H9 (cell line): Measurements from ENCODE around the gene WRAP73. TPM values are rescaled to one million over a fixed set of nuclear protein-coding genes. Genes with fewer than 3 reads are reported as not detected.

ENCODE experiments used
- DNase-seq: peaks from one replicate; pipeline ENCODE4 v3.0.0-alpha.2; 2017
- H2AFZ ChIP-seq: one replicate; pipeline ENCODE4 v1.6.1; 2013; ENCODE audit warnings: mild to moderate bottlenecking, low read length, control low read depth, moderate library complexity
- H2AK5ac ChIP-seq: 2 replicates; pipeline ENCODE4 v1.6.1; 2013; ENCODE audit warnings: low read length, control low read depth, mixed read lengths; ENCODE audit not compliant: insufficient read length
- H2BK120ac ChIP-seq: one replicate; pipeline ENCODE4 v1.6.1; 2013; ENCODE audit warnings: low read depth, mild to moderate bottlenecking, low read length, control low read depth, inconsistent platforms; ENCODE audit not compliant: poor library complexity, severe bottlenecking
- H2BK12ac ChIP-seq: 2 replicates; pipeline ENCODE4 v1.6.1; 2013; ENCODE audit warnings: low read length, control low read depth, mixed read lengths, low read depth; ENCODE audit not compliant: insufficient read length
- H2BK15ac ChIP-seq: 2 replicates; pipeline ENCODE4 v1.6.1; 2013; ENCODE audit warnings: low read depth, low read length, control low read depth
- H2BK20ac ChIP-seq: one replicate; pipeline ENCODE4 v1.6.1; 2013; ENCODE audit warnings: low read depth, mild to moderate bottlenecking, low read length, control low read depth, inconsistent platforms; ENCODE audit not compliant: poor library complexity, severe bottlenecking
- H2BK5ac ChIP-seq: 2 replicates; pipeline ENCODE4 v1.6.1; 2013; ENCODE audit warnings: low read length, control low read depth, mixed read lengths; ENCODE audit not compliant: insufficient read length
- H3K14ac ChIP-seq: 2 replicates; pipeline ENCODE4 v1.6.1; 2013; ENCODE audit warnings: low read length, control low read depth; ENCODE audit not compliant: insufficient read depth
- H3K18ac ChIP-seq: 2 replicates; pipeline ENCODE4 v1.6.1; 2013; ENCODE audit warnings: low read depth, mild to moderate bottlenecking, mixed read lengths, low read length, control low read depth; ENCODE audit not compliant: insufficient read length
- H3K23ac ChIP-seq: 2 replicates; pipeline ENCODE4 v1.6.1; 2013; ENCODE audit warnings: low read length, control low read depth, mixed read lengths, low read depth; ENCODE audit not compliant: insufficient read length
- H3K23me2 ChIP-seq: 2 replicates; pipeline ENCODE4 v1.6.1; 2013; ENCODE audit warnings: low read depth, mild to moderate bottlenecking, mixed read lengths, low read length, control low read depth; ENCODE audit not compliant: insufficient read length, poor library complexity, severe bottlenecking
- H3K27ac ChIP-seq: 2 replicates; pipeline ENCODE4 v1.5.1; 2013; ENCODE audit warnings: low read length, control low read depth, mixed read lengths, low read depth; ENCODE audit not compliant: insufficient read length
- H3K27me3 ChIP-seq: 2 replicates; pipeline ENCODE4 v1.6.1; 2013; ENCODE audit warnings: low read length, control low read depth, inconsistent platforms; ENCODE audit not compliant: insufficient read depth
- H3K4ac ChIP-seq: 2 replicates; pipeline ENCODE4 v1.6.1; 2013; ENCODE audit warnings: low read depth, mild to moderate bottlenecking, control low read depth, inconsistent platforms, low read length, moderate library complexity
- H3K4me1 ChIP-seq: 2 replicates; pipeline ENCODE4 v1.6.1; 2013; ENCODE audit warnings: low read length, control low read depth, inconsistent platforms; ENCODE audit not compliant: insufficient read depth
- H3K4me2 ChIP-seq: 2 replicates; pipeline ENCODE4 v1.6.1; 2013; ENCODE audit warnings: low read length, control low read depth, mixed read lengths; ENCODE audit not compliant: insufficient read length, insufficient read depth
- H3K56ac ChIP-seq: 2 replicates; pipeline ENCODE4 v1.6.1; 2013; ENCODE audit warnings: low read depth, mild to moderate bottlenecking, mixed read lengths, low read length, control low read depth; ENCODE audit not compliant: insufficient read length
- H3K79me1 ChIP-seq: 2 replicates; pipeline ENCODE4 v1.6.1; 2013; ENCODE audit warnings: low read depth, mild to moderate bottlenecking, moderate library complexity, low read length, control low read depth, inconsistent platforms; ENCODE audit not compliant: insufficient read depth, poor library complexity, severe bottlenecking
- H3K79me2 ChIP-seq: 2 replicates; pipeline ENCODE4 v1.6.1; 2013; ENCODE audit warnings: low read length, control low read depth, inconsistent platforms; ENCODE audit not compliant: insufficient read depth
- H3K9ac ChIP-seq: 2 replicates; pipeline ENCODE4 v1.6.1; 2013; ENCODE audit warnings: low read length, control low read depth, mixed read lengths; ENCODE audit not compliant: insufficient read length; ENCODE audit errors: extremely low read depth
- H3K9me3 ChIP-seq: one replicate; pipeline ENCODE4 v1.6.1; 2013; ENCODE audit warnings: low read depth, low read length, inconsistent platforms; ENCODE audit not compliant: control insufficient read depth
- H3T11ph ChIP-seq: one replicate; pipeline ENCODE4 v1.6.1; 2013; ENCODE audit warnings: mild to moderate bottlenecking, low read length, control low read depth, inconsistent platforms
- H4K20me1 ChIP-seq: one replicate; pipeline ENCODE4 v1.6.1; 2013; ENCODE audit not compliant: control insufficient read depth, insufficient read length, insufficient read depth
- H4K5ac ChIP-seq: 2 replicates; pipeline ENCODE4 v1.6.1; 2013; ENCODE audit warnings: low read depth, mild to moderate bottlenecking, mixed read lengths, low read length, control low read depth; ENCODE audit not compliant: insufficient read length
- H4K8ac ChIP-seq: replicated peaks from 2 replicates; pipeline ENCODE4 v1.6.1; 2013; ENCODE audit warnings: low read length, control low read depth, mixed read lengths, low read depth; ENCODE audit not compliant: insufficient read length
- H4K91ac ChIP-seq: 2 replicates; pipeline ENCODE4 v1.6.1; 2013; ENCODE audit warnings: low read depth, mild to moderate bottlenecking, moderate library complexity, mixed read lengths, low read length, control low read depth; ENCODE audit not compliant: insufficient read length
- H3K27ac Mint-ChIP-seq, 3 experiments: 2 replicates in 2 of 3; 3 replicates in 1 of 3; pipeline ENCODE4 v1.8.0; 2020 to 2021; ENCODE audit warnings: mixed read lengths in 3 of 3, mild to moderate bottlenecking in 1 of 3, moderate library complexity in 1 of 3
- H3K27me3 Mint-ChIP-seq: 2 replicates; pipeline ENCODE4 v1.8.0; 2021; ENCODE audit warnings: low read depth, mild to moderate bottlenecking, moderate library complexity, mixed read lengths
- H3K36me3 Mint-ChIP-seq, 3 experiments: 2 replicates in 2 of 3; 3 replicates in 1 of 3; pipeline ENCODE4 v1.8.0; 2020 to 2021; ENCODE audit warnings: low read depth in 3 of 3, mixed read lengths in 3 of 3; ENCODE audit not compliant: insufficient read depth in 1 of 3
- H3K4me1 Mint-ChIP-seq, 2 experiments: 2 replicates each; pipeline ENCODE4 v1.8.0; 2020; ENCODE audit warnings: mixed read lengths in 2 of 2
- H3K4me3 Mint-ChIP-seq, 2 experiments: 2 replicates in 1 of 2; 3 replicates in 1 of 2; pipeline ENCODE4 v1.8.0; 2020 to 2021; ENCODE audit warnings: mild to moderate bottlenecking in 2 of 2, mixed read lengths in 2 of 2, moderate library complexity in 1 of 2
- H3K9me3 Mint-ChIP-seq, 2 experiments: 2 replicates in 1 of 2; 3 replicates in 1 of 2; pipeline ENCODE4 v1.8.0; 2020; ENCODE audit warnings: mild to moderate bottlenecking in 2 of 2, mixed read lengths in 2 of 2, moderate library complexity in 1 of 2
- CTCF ChIP-seq: fragments of 200-600 bp; sonication (generic); conservative IDR thresholded peaks from 3 replicates; pipeline ENCODE4 v1.8.0; 2021; ENCODE audit warnings: antibody characterized with exemption, mild to moderate bottlenecking
- WGBS: extraction: QIAGEN DNeasy Blood & Tissue Kit; methylation state at CpG from one replicate; pipeline ENCODE4 v1.1.7; 2013; ENCODE audit warnings: missing lambda C conversion rate, low lambda C conversion rate, mixed read lengths; ENCODE audit not compliant: insufficient read length; ENCODE audit errors: extremely low coverage; 5-methylcytosine and 5-hydroxymethylcytosine counted together
- total RNA-seq: library from RNA; stranded (reverse); gene quantifications from 2 replicates; pipeline ENCODE4 v1.2.1, GENCODE V29; 2021

WRAP73 gene
- total RNA-seq, 1 experiment from 2014 or later, result 28.4 TPM

- no CpG with 5 or more reads among the region's 108 CpGs for WGBS
- H3K79me2 ChIP-seq, result no peaks in the 10 kb centered on the region
- Mint-ChIP-seq H3K4me3 (peak within 1 kb of the TSS; percentile 87 to 92), H3K27me3 (peaks cover 20% of the 10 kb centered on the region), H3K9me3 (no peaks in the 10 kb centered on the region), H3K36me3 (peaks cover 3 to 21% (median 21%) of the 10 kb centered on the region in 3 experiments; a peak in 5 of 7 replicates), H3K27ac (peak within 1 kb of the TSS in 1 of 3 experiments; percentile 85; a peak in 1 of 7 replicates), H3K4me1 (peaks cover 11% of the 10 kb centered on the region in 2 experiments)
- no peak within 1 kb of the TSS for H3K27ac ChIP-seq
- no peak within 1 kb of the TSS; the same call in 1 of the 2 replicates for H3K14ac ChIP-seq
- H3K79me1 ChIP-seq, result no peaks in the 10 kb centered on the region
- H2AFZ ChIP-seq, result no peak within 1 kb of the TSS
- H2AK5ac ChIP-seq, result no peak within 1 kb of the TSS
- H3K4ac ChIP-seq, result no peak within 1 kb of the TSS
- no peak within 1 kb of the TSS for H3K18ac ChIP-seq
- H3K23ac ChIP-seq, result no peak within 1 kb of the TSS
- no peak for TF ChIP-seq CTCF
- H2BK12ac ChIP-seq, result no peak within 1 kb of the TSS
- no peak within 1 kb of the TSS for H2BK5ac ChIP-seq
- H4K20me1 ChIP-seq, result no peaks in the 10 kb centered on the region
- H3T11ph ChIP-seq, result no peak within 1 kb of the TSS
- H3K27me3 ChIP-seq, result no peaks in the 10 kb centered on the region
- no peak within 1 kb of the TSS for H2BK120ac ChIP-seq
- H3K9me3 ChIP-seq, result no peaks in the 10 kb centered on the region
- DNase-seq, result peak; percentile 98
- no peak within 1 kb of the TSS for H4K5ac ChIP-seq
- H3K56ac ChIP-seq, result no peak within 1 kb of the TSS
- no peaks in the 10 kb centered on the region for H3K4me1 ChIP-seq
- H3K9ac ChIP-seq, result peak within 1 kb of the TSS; percentile 48
- H2BK20ac ChIP-seq, result no peak within 1 kb of the TSS
- H3K23me2 ChIP-seq, result peaks cover 9% of the 10 kb centered on the region
- H2BK15ac ChIP-seq, result no peak within 1 kb of the TSS
- no peak within 1 kb of the TSS for H4K8ac ChIP-seq
- H4K91ac ChIP-seq, result no peak within 1 kb of the TSS
- H3K4me2 ChIP-seq, result peak within 1 kb of the TSS; percentile 90
These were observed 25.4 kb downstream of the WRAP73 start, which contains the start of gene TPRG1L for GRCh38 chr1:3624200-3625136. Gene TPRG1L (plus strand): TSS chr1:3625015. CDS start chr1:3625073, 58 bp downstream.
